ENCODE results near the gene PRAME.
"Not testable (repeated sequence)": the region's sequence is repeated elsewhere in the genome, so short reads cannot be mapped to it uniquely, and the experiment has no call there.

The PRAME gene

GRCh38 chr22:22583030-22583429 lies 24.0 kb upstream of the PRAME start:
- in situ Hi-C loops (cut with MboI; ENCODE audit: low sequenced_read_pairs, unreplicated experiment): loop anchor here (25.0 kb wide), 1 partner anchor 104 kb away; no protein-coding TSS in a partner anchor
- no peak for TF ChIP-seq CTCF (IDR thresholded peaks at IDR 0.05; ENCODE audit: borderline replicate concordance, control extremely low read depth, extremely low read depth, insufficient read depth, missing control alignments)
- DNase-seq (ENCODE audit: low spot score): no peak

DNA sequence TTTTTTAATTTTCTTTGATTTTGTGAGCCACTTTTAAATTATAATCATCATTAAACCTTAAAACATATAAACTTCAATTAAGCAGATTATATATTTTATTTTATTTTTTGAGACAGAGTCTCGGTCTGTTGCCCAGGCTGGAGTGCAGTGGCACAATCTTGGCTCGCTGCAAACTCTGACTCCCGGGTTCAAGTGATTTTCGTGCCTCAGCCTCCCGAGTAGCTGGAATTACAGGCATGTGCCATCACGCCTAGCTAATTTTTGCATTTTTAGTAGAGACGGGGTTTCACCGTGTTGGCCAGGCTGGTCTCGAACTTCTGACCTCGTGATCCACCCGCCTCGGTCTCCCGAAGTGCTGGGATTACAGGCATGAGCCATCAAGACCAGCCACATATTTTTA lies 22.5 kb upstream of the PRAME start:
- not testable (repeated sequence) for DNase-seq (ENCODE audit: low spot score)
- in situ Hi-C loops (cut with MboI; ENCODE audit: low sequenced_read_pairs, unreplicated experiment): loop anchor here (25.0 kb wide), 1 partner anchor 106 kb away; no protein-coding TSS in a partner anchor

DNA sequence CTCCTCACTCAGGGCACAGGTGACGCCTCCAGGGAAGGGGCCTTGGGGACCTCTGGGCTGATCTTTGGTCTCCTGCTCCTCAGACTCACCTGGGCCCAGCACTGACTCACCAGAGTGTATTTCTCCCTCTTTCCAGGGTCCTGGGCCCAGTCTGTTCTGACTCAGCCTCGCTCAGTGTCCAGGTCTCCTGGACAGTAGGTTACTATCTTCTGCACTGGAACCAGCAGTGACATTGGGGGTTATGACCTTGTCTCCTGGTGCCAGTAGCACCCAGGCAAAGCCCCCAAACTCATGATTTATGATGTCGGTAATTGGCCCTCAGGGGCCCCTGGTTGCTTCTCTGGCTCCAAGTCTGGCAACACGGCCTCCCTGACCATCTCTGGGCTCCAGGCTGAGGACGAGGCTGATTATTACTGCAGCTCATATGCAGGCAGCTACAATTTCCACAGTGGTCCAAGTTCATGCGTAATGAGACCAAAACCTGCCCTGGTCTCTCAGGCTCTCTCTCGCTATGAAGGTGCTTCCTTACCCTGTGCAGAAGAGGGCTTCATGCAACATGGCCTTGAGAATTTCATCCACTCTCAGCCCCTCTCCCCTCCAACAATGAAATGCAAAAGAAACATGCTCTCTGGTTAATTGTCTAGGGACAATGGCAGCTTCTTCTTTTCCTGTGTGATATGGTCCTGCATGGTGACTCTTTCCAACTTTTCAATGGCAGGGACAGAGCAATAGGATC lies 21.0 kb upstream of the PRAME start:
- in situ Hi-C loops (cut with MboI; ENCODE audit: low sequenced_read_pairs, unreplicated experiment): loop anchor here (25.0 kb wide), 1 partner anchor 107 kb away; no protein-coding TSS in a partner anchor
- TF ChIP-seq CTCF (IDR thresholded peaks at IDR 0.05; ENCODE audit: borderline replicate concordance, control extremely low read depth, extremely low read depth, insufficient read depth, missing control alignments): no peak
- no peak for DNase-seq (ENCODE audit: low spot score)

- in situ Hi-C loops (cut with MboI; ENCODE audit: low sequenced_read_pairs, unreplicated experiment): loop anchor here (25.0 kb wide), 1 partner anchor 108 kb away; no protein-coding TSS in a partner anchor
- no peak for TF ChIP-seq CTCF (IDR thresholded peaks at IDR 0.05; ENCODE audit: borderline replicate concordance, control extremely low read depth, extremely low read depth, insufficient read depth, missing control alignments)
- no peak for DNase-seq (ENCODE audit: low spot score)
Measured at GRCh38 chr22:22578702-22579424, 19.8 kb upstream of the PRAME start.

- TF ChIP-seq CTCF (IDR thresholded peaks at IDR 0.05; ENCODE audit: borderline replicate concordance, control extremely low read depth, extremely low read depth, insufficient read depth, missing control alignments): no peak
- in situ Hi-C loops (cut with MboI; ENCODE audit: low sequenced_read_pairs, unreplicated experiment): loop anchor here (25.0 kb wide), 1 partner anchor 110 kb away; no protein-coding TSS in a partner anchor
- DNase-seq (ENCODE audit: low spot score): no peak
Measured at GRCh38 chr22:22576989-22577427, 17.9 kb upstream of the PRAME start.

- peak; percentile 77 for TF ChIP-seq CTCF (IDR thresholded peaks at IDR 0.05; ENCODE audit: borderline replicate concordance, control extremely low read depth, extremely low read depth, insufficient read depth, missing control alignments)
- in situ Hi-C loops (cut with MboI; ENCODE audit: low sequenced_read_pairs, unreplicated experiment): loop anchor here (25.0 kb wide), 1 partner anchor 111 kb away; no protein-coding TSS in a partner anchor
- DNase-seq (ENCODE audit: low spot score): peak; percentile 61
Measured at GRCh38 chr22:22576244-22576988, 17.4 kb upstream of the PRAME start.

Measured in GM13976 (cell line).